ENCODE results near the gene PRKG1. TPM values are rescaled to one million over a fixed set of nuclear protein-coding genes. Genes with fewer than 3 reads are reported as not detected.
"Not testable (repeated sequence)": the region's sequence is repeated elsewhere in the genome, so short reads cannot be mapped to it uniquely, and the experiment has no call there.

PRKG1 gene
- total RNA-seq, 1 experiment from 2014 or later: 1.0 TPM

DNA sequence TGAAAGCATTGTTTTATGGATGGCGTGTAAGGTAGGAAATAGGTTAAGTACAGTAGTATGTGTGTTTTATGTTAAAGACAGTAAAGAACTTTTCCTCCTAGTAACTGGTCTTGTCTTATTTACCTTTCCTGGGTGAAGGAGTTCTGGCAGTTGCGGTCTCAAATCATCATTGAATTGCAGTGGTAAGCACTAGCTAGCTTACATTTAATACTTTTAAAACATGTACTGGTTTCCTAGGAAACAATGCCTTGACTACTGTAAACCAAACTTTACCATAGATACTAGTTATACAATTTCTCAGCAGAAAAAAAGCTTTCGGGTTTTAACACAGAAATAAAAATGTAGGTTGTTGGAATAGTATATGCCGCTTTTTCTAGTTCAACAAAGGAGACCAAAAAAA, 37.7 kb downstream of the PRKG1 start:
- DNase-seq (ENCODE audit: extremely low read depth, low read depth): no peak

DNA sequence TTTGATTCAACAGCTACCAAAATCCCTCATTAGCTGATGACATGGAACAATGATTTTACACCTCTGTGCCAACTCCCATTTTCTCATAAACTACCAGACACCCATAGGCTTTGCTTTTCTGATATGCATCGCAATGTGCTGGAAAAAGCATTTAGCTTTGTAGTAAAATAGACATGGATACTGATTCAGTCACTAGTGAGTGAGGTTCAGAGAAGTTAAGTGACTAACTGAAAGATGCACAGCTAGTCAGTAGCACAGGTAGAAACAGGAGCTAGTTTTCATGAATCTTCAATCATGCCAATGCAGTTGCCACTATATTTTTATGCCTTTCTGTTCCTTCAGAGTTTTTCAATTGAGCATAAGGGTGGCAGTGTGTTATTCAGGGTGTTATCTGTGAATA, 38.7 kb downstream of the PRKG1 start:
- no peak for DNase-seq (ENCODE audit: extremely low read depth, low read depth)

GRCh38 chr10:51117053-51117660, 42.9 kb downstream of the PRKG1 start:
- no peak for DNase-seq (ENCODE audit: extremely low read depth, low read depth)

DNA sequence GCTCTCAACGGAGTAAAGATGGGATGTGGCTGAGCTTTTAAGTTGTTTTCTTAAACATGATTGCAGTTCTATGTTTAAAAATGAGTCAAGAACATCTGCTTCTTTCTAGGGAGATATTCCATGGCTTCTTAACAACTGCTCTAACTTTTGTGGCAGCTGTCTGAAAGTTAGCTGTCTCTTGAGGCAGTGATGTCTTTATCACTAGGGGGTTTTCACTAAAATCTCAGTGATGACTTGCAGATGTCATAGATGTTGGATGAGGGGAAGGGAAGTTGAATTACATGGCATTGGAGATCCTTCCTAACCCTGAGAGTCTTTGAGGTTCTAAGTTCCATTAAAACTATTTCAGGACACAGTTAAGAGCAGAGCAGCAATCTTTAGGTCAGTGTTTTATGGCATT, 43.5 kb downstream of the PRKG1 start:
- DNase-seq (ENCODE audit: extremely low read depth, low read depth): no peak

DNA sequence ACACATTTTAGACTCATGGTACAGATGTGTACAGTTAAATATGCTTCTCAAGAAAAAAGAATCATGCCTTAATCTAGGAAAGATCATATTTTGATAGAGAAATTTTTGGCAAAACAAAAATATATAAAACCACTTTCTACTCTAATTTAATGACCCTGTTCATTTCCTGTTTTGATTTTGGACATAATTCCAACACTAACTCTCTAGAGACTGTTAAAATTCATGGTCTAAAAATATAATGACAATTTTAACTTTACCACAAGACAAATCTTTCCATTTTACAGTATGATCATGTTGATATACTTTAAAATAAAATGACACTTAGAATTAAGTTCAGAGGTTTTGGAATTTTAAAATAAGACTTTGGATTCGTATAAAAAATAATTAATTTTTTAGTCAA, 45.2 kb downstream of the PRKG1 start:
- DNase-seq (ENCODE audit: extremely low read depth, low read depth): no peak

GRCh38 chr10:51121861-51122260, 47.6 kb downstream of the PRKG1 start:
- no peak for DNase-seq (ENCODE audit: extremely low read depth, low read depth)

GRCh38 chr10:51124852-51125251, 50.6 kb downstream of the PRKG1 start:
- no peak for DNase-seq (ENCODE audit: extremely low read depth, low read depth)

DNA sequence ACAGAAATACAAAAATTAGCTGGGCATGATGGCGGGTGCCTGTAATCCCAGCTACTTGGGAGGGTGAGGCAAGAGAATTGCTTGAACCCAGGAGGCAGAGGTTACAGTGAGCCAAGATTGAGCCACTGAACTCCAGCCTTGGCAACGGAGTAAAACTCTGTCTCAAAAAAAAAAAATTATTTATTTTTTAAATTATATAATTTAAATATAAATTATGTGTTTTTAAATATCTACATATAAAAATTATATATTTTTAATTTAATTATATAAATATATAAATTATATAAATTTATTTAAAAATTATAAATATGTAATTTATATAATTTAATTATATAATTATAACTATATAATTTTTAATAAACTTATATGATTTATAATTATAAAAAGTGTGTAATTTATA, 51.2 kb downstream of the PRKG1 start:
- no peak for DNase-seq (ENCODE audit: extremely low read depth, low read depth)

DNA sequence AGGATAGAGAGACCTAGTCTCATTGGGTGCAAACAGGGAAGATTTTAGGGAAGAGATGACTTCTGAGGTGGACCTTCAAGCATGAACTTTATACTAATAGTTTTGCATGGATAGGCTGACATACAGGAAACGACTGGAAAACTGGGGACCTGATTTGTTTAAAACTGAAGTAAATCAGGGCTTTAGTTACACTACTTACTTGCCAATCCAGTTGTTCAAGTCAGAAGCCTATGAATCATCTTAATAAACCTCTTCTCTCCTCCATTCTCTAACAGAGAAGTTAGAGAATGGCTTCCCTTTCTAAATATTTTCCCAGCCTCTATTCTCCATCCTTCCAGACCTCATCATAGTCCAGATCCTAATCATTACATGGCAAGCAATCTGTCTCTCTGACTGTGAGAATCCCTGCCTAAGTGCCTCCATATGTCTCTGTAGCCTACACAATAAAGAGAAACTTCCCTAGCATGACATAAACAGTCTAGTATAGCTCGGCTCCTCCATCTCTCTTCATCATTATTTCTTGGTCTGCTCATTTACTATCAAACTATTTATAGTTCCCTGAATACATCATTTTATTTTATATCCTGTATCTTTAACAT, 55.8 kb downstream of the PRKG1 start:
- DNase-seq (ENCODE audit: extremely low read depth, low read depth): no peak

DNA sequence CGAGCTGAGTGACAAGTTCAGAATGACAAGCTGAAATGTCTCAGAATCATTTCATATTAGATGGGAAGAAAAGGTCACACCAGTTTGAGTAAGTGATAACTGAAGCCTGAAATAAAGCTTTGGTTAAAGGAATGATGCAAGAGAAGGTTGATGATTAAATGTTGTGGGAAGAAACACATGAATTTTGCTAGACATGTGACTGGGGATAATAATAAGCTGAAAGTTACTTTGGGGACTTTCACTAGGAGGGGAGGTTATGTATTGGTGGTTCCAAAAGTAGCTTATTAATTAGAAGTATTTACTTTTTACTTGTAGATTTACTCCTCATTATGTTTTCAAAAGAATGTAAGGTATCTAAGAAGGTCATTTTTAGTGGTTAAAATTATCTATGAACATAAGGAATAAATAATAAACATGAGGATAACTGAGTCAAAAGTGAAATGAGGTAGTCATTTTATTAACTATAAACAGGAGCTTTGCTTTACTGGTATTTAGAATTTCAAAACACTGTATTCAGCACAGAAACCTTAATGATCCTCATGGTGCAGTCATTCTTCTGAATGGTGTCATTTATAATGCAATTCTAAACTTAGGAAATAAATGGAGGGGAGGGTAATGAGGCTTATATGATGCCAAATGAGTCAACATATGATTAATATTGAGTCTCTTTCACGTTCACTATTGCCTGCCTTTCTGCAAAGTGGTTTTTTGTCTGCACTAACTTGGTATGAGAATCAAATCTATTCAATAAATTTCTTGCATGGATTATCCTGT, 63.7 kb downstream of the PRKG1 start:
- no peak for DNase-seq (ENCODE audit: extremely low read depth, low read depth)

DNA sequence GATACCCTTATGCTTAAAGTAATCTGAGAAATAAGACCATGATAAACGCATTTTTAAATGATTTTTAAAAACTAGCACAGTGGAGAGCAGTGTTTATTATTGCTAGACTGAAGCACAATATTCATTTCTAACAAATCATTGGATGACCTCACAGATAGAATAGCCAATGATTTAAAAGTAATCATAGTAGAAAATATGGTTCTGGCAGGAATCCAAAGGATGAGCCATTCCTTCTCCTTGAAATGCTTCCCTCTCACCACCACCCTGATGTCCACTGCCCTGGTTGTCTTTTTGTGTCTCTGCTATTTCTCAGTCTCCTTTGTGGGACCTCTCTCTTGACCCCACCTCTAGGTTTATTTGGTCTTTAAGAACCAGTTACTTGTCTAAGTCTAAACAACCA, 64.9 kb downstream of the PRKG1 start:
- no peak for DNase-seq (ENCODE audit: extremely low read depth, low read depth)

DNA sequence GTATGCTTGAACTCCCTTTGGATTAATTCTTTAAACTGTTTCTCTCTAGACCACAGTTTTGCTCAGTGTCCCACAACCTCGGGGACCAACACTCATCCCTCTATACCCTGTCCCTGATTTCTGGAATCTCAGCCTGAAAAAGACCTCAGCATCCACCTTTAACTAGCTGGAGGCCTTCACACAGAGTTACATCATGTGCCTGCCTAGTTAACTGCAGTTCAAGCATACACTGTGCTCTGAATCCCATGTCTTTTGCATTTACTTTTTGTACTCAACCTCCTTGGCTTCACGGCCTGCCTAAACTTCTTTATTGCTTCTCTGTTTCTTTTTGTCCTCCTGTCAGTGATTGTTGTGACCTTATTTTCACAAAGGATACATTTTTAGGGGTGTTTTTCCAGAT, 66.7 kb downstream of the PRKG1 start:
- no peak for DNase-seq (ENCODE audit: extremely low read depth, low read depth)

- no peak for DNase-seq (ENCODE audit: extremely low read depth, low read depth)
These were observed 70.0 kb downstream of the PRKG1 start for GRCh38 chr10:51144161-51144781.

- DNase-seq (ENCODE audit: extremely low read depth, low read depth): no peak
These were observed 71.1 kb downstream of the PRKG1 start for GRCh38 chr10:51145375-51145774.

GRCh38 chr10:51147644-51148399, 73.5 kb downstream of the PRKG1 start:
- no peak for DNase-seq (ENCODE audit: extremely low read depth, low read depth)

GRCh38 chr10:51156926-51157325, 82.6 kb downstream of the PRKG1 start:
- DNase-seq (ENCODE audit: extremely low read depth, low read depth): no peak

DNA sequence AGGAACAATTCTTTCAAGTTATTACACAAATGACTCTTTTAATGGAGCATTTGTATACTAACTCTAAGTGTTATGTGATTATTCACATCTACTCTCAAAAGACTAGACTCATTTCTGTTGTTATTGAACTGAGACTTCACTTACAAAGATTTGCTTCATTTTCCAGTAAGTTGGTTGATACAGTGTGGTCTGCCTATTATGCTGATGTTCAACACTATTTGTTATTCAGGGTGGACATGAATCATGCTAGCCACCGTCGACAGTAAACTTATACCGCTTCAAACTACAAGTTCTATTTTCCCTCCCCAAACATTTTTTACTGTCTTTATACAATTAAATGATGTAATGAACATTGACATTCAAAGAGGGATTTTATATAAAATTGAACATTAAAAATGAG, 84.5 kb downstream of the PRKG1 start:
- no peak for DNase-seq (ENCODE audit: extremely low read depth, low read depth)

DNA sequence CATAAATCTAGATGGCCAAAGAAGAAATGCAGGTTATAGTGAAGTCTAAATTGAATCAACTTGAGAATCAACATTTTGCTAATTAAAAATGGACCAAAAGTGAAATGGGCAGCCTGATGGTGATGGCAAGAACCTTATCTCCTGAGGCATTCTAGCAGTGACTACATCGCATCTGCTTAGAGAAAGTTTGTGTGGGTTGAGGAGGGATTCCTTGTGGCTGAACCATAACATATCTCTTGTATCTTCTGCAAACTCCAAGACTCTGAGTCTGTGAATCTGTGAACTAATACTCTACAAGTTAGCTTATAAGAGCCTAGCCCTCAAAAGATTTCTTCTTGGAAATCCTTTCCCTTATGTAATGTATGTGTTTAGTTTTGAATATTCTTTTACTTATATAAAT, 85.6 kb downstream of the PRKG1 start:
- DNase-seq (ENCODE audit: extremely low read depth, low read depth): no peak

DNA sequence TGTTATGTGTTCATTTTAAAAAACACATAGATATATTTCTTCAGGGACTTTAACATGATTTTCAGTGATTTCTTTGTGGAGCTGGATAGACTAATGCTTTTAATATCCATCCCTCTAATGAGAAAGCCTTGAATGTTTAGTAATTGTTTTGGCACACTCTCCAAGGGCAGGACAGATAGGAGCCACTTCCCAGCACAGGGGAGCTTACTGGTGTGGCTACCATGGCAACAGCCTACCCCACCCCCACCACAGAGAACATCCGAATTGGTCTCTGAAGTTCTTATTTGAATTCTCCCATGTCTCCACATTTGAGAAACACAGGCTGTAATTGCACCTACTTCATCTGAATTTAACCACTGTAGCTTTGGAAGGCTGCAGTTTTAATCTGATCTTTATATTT, 87.7 kb downstream of the PRKG1 start:
- DNase-seq (ENCODE audit: extremely low read depth, low read depth): no peak

- not testable (repeated sequence) for DNase-seq (ENCODE audit: extremely low read depth, low read depth)
These were observed 89.2 kb downstream of the PRKG1 start for GRCh38 chr10:51163380-51164049.

All from NCI-H460 (cell line).